HL-60 (cell line): ENCODE measurements around the gene ASF1A.

Experiments
- CTCF ChIP-seq: IDR thresholded peaks from one replicate; pipeline ENCODE4 v1.5.1; 2011; ENCODE audit warnings: low read length, control low read depth, inconsistent platforms; ENCODE audit not compliant: insufficient read depth
- GABPA ChIP-seq: IDR thresholded peaks from 2 replicates; pipeline ENCODE4 v1.6.1; 2012; ENCODE audit warnings: low read depth
- POLR2AphosphoS5 ChIP-seq: IDR thresholded peaks from 2 replicates; pipeline ENCODE4 v1.6.1; 2012; ENCODE audit warnings: low read depth
- REST ChIP-seq: IDR thresholded peaks from 2 replicates; pipeline ENCODE4 v1.6.1; 2012; ENCODE audit warnings: low read depth; ENCODE audit not compliant: insufficient replicate concordance
- SPI1 ChIP-seq: IDR thresholded peaks from 2 replicates; pipeline ENCODE4 v1.6.1; 2012; ENCODE audit warnings: low read depth, mild to moderate bottlenecking, borderline replicate concordance

- no peak for TF ChIP-seq CTCF
- TF ChIP-seq POLR2AphosphoS5 = no peak
- TF ChIP-seq REST = no peak
- no peak for TF ChIP-seq GABPA
- TF ChIP-seq SPI1 = no peak
Observed at GRCh38 chr6:118939683-118940082, 45.7 kb downstream of the ASF1A start.
